Measurements from ENCODE around the gene KIAA1549.
"Not testable (repeated sequence)": the region's sequence is repeated elsewhere in the genome, so short reads cannot be mapped to it uniquely, and the experiment has no call there.

Gene KIAA1549

DNA sequence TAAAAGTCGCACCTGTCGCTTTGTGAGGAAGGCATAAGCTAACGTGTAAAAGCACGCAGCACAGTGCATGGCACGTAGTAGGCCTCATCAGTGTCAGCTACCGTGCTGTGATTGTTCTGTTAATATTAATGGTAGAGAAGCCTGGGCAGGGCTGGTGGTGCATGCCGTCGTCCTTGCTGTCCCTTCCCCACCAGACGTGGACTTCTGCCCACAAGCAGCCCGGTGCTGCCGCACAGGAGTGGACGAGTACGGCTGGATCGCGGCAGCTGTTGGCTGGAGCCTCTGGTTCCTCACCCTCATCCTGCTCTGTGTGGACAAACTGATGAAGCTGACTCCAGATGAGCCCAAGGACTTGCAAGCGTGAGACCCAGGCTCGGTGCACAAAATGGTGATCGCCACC lies 178.5 kb downstream of the KIAA1549 start:
- no peak for DNase-seq

DNA sequence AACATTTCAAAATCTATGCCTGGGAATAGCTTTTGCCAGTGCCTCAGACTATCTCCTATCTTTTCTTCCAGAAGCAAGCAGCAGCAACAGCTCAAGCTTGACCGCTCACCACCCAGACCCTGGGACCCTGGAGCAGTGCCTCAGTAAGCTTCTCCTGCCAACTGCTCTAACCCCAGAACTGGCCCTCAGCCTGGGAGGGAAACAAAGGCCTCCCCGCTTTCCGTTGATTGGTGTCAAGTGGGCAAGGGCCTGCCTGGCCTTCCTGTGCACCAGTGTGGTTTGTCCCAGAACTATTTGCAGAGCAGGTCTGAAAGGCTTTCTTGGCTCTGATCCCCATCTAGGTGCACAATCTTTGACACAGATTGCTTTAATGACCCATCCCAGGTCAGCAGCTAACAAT lies 179.9 kb downstream of the KIAA1549 start:
- DNase-seq: no peak

DNA sequence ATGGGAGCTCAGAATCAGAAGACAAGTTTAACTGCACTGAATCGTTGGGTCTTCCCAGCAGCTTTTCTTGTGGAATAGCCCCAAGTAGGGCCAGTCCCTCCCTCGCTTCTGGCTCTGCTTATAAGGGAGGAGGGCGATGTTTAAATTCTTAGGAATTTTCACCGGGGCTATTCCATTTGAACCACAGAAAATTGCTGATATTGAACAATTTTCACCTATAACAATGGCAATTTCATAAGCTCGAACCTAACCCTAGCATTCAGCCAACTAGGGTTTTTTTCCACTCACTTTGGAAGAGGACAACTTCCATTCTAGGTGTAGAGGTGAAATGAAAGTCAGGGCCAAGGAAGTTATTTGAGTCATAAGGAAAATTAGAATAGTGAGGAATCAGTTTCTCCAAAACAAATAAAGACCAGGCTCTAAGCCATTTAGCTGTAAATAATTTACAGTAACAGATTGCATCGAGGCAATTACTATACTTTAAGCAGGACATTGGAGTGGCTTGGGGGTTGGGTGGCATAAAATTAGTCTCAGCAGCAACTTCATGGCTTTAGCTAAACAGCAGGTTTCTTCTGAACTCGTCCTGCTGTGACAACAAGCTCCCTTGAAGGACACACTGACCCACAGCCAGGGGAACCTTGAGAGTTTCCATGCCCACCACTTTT lies 181.7 kb downstream of the KIAA1549 start:
- no peak for DNase-seq

DNA sequence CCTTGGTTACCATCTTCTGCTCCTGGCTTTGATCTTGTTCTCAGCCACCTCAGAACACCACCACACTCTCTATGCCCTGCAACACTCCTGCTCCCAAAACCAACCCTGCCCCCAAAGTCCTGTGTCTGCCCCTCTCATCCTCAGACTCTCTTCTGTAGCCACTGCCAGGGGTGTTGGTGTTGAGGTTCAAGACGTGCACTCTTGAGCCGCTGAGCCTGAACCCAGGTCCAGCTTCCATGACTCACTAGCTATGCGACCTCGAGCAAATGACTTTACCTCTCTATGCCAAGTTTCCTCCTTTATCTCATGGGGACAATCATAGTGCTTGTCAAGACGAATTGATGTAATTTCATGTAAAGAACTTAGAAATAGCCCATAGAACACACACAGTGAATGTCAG lies 182.4 kb downstream of the KIAA1549 start:
- no peak for DNase-seq

DNA sequence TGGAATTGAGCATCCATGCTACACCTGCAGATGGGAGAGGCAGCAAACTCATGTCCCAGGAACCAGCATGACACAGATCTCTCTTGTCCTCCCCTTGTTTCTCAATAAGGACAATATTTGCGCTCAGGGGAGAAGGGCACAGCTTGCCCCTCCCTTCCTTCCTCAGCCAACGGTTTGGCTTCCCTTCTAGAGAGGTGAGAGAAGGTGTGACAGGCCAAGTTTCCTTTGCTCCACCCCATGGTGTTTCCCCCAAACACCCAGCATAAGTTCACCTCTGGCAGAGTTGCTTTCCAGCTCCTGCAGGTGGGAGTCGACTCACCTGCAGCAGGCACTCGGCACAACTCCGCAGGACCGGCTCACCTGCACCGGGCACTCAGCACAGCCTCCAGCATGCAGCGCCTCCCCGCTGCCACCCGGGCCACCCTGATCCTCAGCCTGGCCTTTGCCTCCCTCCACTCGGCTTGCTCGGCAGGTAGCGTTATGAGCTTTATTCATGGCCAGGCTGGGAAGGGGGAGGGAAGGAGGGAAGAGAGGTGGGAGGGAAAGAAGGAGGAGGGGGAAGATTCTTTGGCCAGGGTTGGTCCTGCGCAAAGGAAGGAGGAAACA lies 183.4 kb downstream of the KIAA1549 start, which contains the start of the genes ATP6V0A4 and TMEM213:
ATP6V0A4 (minus strand) TSS at position 482 of the 606 bp plus-strand sequence. CDS start 26,949 bp downstream, outside the sequence.
TMEM213 (plus strand) TSS at position 280 of the 606 bp plus-strand sequence; CDS start at position 391, 111 bp downstream.
- DNase-seq: no peak

DNA sequence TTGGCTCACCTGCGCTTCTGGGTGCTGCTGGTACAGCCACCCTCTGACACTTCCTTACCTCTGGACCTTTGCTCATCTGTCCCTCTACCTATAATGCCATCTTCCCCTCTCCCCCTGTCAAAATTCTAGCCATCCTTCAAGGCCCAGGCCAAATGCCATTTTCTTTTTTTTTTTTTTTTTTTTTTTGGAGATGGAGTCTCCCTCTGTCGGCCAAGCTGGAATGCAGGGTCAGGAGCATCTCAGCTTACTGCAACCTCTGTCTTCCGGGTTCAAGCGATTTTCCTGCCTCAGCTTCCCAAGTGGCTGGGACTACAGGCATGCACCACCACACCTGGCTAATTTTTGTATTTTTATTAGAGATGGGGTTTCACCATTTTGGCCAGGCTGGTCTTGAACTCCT lies 184.1 kb downstream of the KIAA1549 start:
- DNase-seq: not testable (repeated sequence)

DNA sequence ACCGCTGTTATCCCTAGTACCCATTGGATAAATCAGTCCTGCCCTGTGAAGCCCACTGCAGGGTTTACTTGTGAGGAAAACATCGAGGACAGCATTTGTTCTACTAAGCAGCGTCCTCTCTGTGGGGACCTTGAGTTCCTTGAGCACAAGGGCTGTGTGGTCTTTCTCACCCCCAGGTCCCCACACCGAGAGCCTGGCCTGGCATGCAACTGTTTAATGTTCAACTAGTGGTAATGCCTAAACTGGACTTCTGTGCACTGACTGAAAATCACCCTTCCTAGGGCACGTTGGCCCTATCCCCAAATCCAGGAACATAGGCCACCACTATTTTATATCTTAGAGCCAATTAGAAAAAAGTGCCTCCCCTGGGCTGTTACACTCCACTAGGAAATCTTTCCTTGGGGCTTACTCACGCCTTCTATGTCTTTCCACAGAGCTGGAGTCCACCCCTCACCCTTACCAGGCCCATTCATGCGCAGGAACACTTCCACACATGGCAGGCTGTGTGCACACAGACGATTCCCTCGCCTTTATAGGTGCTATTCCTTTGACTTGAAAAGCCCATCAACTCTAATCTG lies 185.1 kb downstream of the KIAA1549 start:
- no peak for DNase-seq

DNA sequence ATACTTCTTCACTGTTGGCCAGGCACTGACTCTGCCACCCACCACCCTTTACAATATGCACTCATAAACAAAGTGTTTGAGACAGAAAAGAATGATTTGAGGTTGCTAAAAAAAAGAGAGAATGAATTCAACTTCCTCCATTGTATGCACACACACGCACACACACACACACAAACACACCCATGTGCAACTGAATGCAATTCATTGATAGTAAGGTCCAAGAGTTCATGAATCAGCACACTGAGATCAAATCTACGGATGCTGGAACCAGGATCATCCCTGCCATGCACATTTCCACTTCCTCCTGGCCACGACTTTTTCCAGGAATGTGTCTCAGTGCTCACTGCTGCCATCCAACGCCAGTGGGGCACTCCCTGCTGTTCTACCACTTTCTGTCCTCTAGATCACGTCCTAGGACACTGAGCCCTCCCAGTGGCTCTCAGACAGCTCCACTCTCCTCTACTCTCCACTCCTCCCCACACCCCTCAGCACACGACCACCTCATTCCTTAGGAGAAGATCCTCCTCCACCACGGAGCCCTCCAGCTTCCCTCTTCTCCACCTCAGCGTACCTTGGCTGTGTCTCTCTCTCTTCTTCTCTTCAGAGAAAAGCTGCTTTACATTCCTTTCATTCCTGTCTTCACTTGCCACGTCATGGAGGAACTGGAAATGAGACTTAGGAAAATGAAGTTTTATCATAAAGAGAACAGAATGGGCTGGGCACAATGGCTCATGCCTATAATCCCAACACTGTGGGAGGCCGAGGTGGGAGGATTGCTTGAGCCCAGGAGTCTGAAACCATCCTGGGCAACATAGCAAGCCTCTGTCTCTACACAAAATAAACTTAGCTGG lies 195.4 kb downstream of the KIAA1549 start:
- no peak for DNase-seq

DNA sequence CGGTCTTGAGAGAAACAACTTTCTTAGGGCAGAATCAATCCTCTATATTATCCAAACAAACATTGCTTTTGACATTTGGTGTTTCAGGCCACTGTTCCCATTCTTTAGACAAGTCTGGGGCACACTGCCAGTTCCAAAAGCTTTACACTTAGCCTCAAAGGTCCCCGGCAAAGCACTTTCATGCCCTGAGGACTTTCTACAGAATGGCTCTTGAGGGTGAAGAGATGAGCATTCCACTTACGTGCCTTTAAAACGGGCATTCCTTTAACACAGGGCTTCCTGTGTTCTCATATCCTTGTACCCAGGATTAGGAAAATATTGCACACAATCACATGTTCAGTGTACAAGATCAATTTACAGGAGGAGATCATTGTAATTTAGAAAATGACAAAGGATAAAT lies 196.5 kb downstream of the KIAA1549 start:
- no peak for DNase-seq
